Measurements from ENCODE around the gene CRYAB.
A peak's percentile ranks its signal among the peaks of the same experiment; 100 is the strongest.

CRYAB gene, protein sequence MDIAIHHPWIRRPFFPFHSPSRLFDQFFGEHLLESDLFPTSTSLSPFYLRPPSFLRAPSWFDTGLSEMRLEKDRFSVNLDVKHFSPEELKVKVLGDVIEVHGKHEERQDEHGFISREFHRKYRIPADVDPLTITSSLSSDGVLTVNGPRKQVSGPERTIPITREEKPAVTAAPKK

DNA sequence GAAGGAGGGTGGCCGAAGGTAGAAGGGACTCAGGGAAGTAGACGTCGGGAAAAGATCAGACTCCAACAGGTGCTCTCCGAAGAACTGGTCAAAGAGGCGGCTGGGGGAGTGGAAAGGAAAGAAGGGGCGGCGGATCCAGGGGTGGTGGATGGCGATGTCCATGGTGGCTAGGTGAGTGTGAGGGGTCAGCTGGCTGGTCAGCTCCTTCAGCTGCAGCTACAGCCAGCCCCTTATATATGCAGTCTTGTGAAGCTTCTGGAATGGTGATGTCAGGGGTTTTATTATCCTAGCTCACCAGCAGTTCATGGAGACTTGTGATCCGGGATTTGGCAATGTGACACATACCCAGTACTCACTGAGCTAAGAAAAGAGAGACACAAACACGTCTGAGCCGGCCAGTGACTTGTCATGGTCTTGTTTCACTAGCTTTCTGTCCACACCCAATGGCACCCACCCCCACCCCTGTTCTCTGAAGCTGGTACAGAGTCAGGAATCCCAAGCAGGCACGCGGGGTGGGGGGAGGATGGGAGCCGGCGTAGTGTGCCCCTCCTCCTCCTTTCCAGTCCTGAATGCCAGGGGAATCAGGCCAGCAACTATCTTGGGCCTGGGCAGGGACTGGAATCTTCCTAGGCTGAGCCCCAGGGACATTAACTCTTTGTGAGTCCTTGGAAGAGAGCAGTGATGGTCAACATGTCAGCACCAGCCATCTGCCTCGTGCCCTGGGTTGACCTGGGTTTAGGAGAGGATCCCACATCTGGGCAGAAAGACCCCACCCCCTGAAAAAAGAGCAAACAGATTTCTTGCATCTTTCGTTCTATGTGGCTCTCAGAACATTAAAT lies at the start of gene CRYAB:
Gene CRYAB (minus strand): TSS at position 208 of the 839 bp plus-strand sequence. CDS start 46 bp downstream, at position 162.
- peak; percentile 21 to 25 for DNase-seq
- TF ChIP-seq POLR2A (IDR thresholded peaks at IDR 0.05; ENCODE audit: low read length) (no peak), GATA1 (IDR thresholded peaks at IDR 0.05; ENCODE audit: low read depth, low read length) (no peak)

DNA sequence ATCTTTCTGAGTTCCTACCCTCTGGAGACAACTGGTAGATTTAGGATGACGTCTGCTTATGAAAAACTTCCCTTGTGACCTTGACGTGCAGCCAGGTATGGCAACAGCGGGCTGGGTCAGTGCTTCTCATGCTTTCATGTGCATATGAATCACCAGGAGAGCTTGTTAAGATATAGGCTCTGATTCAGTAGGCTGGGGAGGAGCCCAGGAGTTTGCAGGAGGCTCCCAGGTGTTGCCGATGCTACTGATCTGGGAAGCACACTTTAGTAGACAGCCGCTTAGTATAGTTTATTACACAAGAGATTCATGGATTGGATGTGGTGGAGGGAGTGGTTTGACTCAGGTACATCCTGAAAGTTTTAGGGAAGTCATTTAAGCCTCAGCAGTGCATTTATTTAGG lies 49.3 kb upstream of the CRYAB start:
- DNase-seq: no peak
- TF ChIP-seq GATA1 (IDR thresholded peaks at IDR 0.05; ENCODE audit: low read depth, low read length) (no peak), POLR2A (IDR thresholded peaks at IDR 0.05; ENCODE audit: low read length) (no peak)

DNA sequence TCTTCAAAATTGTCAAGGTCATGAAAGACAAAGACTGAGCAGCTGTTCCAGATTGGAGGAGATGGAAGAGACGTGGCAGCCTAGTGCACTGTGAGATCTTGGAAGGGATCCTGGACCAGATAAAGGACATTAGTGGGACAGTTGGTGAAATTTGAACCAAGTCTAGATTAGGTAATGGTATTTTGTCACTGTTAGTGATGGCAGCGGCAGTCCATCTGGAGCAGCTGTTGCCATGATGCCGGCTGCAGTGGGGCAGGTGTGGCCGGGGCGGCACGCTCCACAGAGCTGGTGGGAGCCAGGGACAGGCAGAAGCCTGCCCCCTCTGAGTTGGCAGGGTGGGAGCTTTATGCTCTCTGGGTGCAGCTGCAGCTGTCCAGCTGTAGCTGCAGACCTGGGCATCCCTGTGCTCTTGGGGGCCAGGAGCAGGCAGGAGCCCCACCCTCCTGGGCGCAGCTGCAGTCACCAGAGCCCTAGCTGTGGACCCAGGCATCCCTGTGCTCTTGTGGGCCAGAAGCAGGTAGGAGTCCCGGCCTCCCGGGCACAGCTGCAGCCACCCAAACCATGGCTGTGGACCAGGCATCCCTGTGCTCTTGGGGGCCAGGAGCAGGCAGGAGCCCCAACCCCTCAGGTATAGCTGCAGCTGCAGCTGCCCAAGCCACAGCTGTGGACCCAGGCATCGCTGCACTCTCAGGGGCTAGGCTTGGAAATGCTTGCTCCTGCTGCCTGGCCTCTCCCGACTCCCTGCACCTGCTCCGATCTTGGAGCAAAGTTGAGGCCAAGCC lies 46.3 kb upstream of the CRYAB start:
- TF ChIP-seq GATA1 (IDR thresholded peaks at IDR 0.05; ENCODE audit: low read depth, low read length): no peak
- no peak for TF ChIP-seq POLR2A (IDR thresholded peaks at IDR 0.05; ENCODE audit: low read length)

DNA sequence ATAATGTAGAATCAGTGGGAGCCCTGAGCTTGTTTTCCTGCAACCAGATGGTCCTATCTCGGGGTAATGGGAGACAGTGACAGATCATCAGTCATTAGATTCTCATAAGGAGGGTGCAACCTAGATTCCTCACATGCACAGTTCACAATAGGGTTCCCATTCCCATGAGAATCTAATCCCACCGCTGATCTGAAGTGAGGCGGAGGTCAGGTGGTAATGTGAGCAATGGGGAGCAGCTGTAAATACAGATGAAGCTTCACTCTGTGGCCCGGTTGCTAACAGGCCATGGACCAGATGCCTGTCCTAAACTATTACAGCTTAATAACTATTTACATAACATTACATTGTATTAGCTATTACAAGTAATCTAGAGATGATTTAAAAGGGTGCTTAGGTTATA lies 42.6 kb upstream of the CRYAB start:
- TF ChIP-seq POLR2A (IDR thresholded peaks at IDR 0.05; ENCODE audit: low read length): no peak
- no peak for TF ChIP-seq GATA1 (IDR thresholded peaks at IDR 0.05; ENCODE audit: low read depth, low read length)
- no peak for DNase-seq

More for the DNA sequence above, 46.3 kb upstream of the CRYAB start:
- no peak for DNase-seq

DNA sequence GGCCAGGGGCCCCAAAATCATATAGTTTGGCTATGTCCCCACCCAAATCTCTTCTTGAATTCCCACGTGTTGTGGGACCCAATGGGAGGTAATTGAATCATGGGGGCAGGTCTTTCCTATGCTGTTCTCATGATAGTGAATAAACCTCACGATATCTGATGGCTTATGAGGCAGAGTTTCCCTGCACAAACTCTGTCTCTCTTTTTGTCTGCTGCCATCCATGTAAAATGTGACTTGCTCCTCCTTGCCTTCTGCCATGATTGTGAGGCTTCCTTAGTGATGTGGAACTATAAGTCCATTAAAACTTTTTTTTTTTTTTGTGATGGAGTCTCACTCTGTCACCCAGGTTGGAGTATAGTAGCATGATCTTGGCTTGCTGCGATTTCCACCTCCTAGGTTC lies 40.0 kb upstream of the CRYAB start:
- DNase-seq: no peak
- TF ChIP-seq GATA1 (IDR thresholded peaks at IDR 0.05; ENCODE audit: low read depth, low read length) (no peak), POLR2A (IDR thresholded peaks at IDR 0.05; ENCODE audit: low read length) (no peak)

DNA sequence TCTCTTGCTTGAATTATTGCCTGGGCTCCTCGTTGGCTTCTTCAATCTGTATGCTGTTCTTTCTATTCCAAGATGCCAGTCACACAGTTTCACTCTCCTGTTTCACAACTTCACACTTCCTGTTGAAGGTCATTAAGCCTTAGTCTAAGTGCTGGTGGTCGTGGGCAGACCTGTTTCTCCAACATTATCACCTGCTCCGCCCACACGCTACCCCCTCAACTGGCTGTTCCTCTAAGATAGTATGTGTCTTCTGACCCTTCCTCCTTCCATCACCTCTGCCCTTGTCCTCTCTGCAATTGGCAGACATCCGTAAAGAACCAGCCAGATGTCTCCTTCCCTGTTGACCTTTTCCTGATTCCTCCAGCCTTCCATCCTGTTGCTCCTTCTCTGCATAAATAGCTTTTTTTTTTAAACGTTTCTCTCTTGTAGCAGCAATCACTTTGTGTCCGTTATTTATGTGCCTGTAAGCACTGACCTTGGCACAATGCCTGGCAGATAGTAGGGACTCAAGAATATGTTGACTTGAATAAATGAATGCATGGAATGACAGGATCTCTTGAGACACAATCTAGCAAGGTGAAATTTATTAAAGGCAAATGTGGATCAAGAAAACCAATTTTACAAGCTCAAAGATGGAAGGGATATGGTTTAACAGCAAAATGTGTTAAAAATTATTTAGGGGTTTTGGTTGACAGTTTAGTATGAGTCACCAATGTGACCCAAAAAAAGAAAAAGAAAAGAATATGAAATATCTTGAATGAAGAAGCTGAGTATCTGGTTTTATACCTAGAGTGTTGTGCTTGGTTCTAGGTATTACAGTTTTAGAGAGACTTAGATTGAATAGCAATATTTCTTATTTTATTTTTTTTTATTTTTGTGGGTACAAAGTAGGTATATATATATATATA lies 38.2 kb upstream of the CRYAB start:
- DNase-seq: no peak
- TF ChIP-seq POLR2A (IDR thresholded peaks at IDR 0.05; ENCODE audit: low read length) (no peak), GATA1 (IDR thresholded peaks at IDR 0.05; ENCODE audit: low read depth, low read length) (no peak)

DNA sequence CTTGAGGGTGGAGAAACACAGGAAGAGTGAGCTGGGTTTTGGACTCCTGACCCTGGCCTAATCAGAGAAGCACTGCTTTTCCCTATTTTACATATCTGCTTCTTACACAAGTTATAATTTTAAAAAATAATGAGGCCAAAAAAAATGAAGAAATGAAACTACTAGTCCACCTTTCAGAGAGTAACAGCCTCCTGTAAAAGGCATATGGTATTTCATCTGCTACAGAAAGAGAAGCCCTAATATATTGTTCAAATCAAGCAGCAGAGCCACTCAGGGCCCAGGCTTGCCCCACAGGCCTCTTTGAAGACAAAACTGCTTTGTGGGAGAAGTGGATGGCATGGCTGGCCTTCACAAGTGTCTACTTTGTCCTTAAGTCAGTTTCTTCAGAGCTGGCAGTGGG lies 35.6 kb upstream of the CRYAB start:
- DNase-seq: no peak
- TF ChIP-seq POLR2A (IDR thresholded peaks at IDR 0.05; ENCODE audit: low read length) (no peak), GATA1 (IDR thresholded peaks at IDR 0.05; ENCODE audit: low read depth, low read length) (no peak)

DNA sequence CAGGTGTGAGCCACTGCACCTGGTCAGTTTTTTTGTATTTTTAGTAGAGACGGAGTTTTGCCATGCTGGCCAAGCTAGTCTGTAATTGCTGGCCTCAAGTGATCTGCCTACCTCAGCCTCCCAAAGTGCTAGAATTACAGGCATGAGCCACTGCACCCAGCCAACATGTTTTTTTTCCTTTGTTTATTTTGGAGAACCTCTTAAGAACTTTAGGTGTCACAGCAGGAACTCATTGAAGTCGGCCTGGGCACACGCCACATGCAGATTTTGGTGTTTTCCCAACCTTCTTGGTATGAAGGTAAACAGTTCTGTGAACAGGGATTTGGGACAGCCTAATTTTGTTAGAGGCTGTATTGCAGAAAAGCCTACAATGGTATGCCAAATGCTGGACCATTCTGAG lies 34.9 kb upstream of the CRYAB start:
- DNase-seq: no peak
- TF ChIP-seq GATA1 (IDR thresholded peaks at IDR 0.05; ENCODE audit: low read depth, low read length): no peak
- no peak for TF ChIP-seq POLR2A (IDR thresholded peaks at IDR 0.05; ENCODE audit: low read length)

DNA sequence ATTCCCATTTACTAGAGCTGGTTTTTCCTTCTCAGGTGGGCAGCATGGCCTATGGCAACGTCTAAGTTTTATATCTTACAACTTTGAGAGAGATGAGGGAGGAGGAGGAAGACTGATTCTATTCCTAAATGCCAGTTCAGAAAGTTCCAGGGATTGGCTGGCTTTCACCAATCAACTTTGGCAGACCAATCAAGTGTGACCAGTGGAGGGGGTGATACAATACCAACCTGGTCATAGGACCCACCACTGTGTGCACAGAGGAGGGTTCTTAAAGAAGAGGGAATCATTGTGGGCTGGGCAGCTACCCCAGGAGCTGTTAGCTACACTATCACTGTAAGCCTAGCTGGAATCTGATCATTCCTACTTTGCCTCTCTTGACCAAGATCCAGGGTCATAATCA lies 33.6 kb upstream of the CRYAB start:
- TF ChIP-seq POLR2A (IDR thresholded peaks at IDR 0.05; ENCODE audit: low read length): no peak
- TF ChIP-seq GATA1 (IDR thresholded peaks at IDR 0.05; ENCODE audit: low read depth, low read length): no peak

DNA sequence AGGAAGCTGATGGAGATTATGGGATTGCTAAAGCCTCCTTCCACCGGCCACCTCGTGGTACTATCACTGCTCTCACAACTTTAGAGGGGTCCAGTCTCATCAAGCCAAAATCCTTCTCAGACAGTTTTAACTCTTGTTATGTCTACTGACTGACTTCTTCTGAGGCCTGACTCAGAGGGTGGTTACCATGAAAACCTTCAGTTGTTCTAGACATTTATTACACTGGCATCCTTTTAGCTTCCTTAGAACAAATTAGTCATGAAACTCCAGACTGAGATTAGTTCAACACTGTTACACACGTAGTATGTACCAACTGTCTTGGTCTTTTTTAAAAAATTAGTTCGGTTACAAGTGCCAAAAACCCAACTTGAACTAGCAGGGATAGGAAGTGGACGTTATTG lies 33.1 kb upstream of the CRYAB start:
- DNase-seq: no peak
- TF ChIP-seq POLR2A (IDR thresholded peaks at IDR 0.05; ENCODE audit: low read length): no peak
- TF ChIP-seq GATA1 (IDR thresholded peaks at IDR 0.05; ENCODE audit: low read depth, low read length): no peak

More for the DNA sequence above, 33.6 kb upstream of the CRYAB start:
- DNase-seq: no peak

DNA sequence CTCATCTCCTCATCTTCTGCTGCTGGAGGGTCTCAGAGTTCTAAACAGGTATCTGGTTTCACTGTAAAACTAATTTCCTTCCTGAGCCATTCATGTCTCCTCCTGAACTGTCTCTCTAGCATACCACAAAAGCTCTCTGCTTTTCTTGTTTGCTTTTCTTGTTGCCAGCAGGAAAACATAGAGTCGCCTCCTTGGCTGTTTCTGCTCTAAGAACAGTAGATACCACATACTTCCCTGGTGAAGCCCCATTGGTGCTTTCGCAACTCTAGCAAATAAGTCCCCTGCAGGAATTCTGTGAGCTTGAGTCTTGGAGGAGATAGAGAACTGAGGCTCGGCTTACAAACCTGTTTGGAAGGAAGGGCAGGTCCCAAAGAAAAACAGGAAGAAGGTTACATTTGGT lies 32.6 kb upstream of the CRYAB start:
- no peak for DNase-seq
- TF ChIP-seq POLR2A (IDR thresholded peaks at IDR 0.05; ENCODE audit: low read length) (no peak), GATA1 (IDR thresholded peaks at IDR 0.05; ENCODE audit: low read depth, low read length) (no peak)

DNA sequence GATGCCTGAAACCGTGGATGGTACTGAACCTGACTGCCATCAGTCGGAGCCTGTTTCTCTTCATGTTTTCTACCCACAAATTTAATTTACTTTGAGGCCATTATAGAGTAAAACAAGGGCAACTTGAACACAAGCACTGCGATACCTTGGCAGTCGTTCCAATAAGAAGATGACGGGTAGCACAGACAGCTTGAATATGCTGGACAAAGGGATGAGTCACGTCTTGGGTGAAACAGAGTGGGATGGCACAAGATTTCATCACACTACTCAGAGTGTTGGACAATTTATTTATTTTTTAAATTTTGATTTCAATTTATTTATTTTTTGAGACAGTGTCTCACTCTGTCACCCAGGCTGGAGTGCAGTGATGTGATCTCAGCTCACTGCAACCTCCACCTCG lies 31.3 kb upstream of the CRYAB start:
- DNase-seq: peak in 1 of 2 experiments; percentile 13
- no peak for TF ChIP-seq POLR2A (IDR thresholded peaks at IDR 0.05; ENCODE audit: low read length)
- TF ChIP-seq GATA1 (IDR thresholded peaks at IDR 0.05; ENCODE audit: low read depth, low read length): no peak

DNA sequence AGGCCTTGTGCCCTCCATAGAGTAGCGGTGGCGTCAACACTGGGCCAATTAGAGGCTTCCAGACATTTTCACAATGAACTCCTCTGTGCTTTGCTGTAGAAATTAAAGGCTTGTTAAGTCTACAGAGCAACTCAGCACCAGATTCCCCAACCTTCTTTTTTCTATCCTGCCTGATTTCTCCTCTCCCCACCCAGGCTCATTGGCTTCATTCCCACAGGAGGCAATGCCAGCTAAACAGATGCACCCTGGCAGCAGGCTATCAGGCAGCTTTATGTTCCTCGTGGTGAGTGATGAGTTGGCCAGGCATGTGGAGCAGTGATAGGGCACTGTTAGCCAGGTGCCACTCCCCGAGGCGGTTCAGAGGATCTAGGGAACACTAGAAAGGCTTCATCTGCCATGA lies 30.4 kb upstream of the CRYAB start:
- TF ChIP-seq GATA1 (IDR thresholded peaks at IDR 0.05; ENCODE audit: low read depth, low read length) (no peak), POLR2A (IDR thresholded peaks at IDR 0.05; ENCODE audit: low read length) (no peak)
- DNase-seq: peak in 1 of 2 experiments; percentile 15

All from erythroblast (primary cell).